Lower leg skin (tissue), 3 donors: ENCODE data around the gene SHROOM3.

Source experiments
- CTCF ChIP-seq, 3 donors: fragments of 450-650 bp; IDR thresholded peaks; one replicate each; pipeline ENCODE4 v1.5.1; 2016; ENCODE audit warnings: antibody characterized with exemption in 3 of 3, mild to moderate bottlenecking in 3 of 3, moderate library complexity in 2 of 3
- POLR2A ChIP-seq, 2 donors: fragments of 450-650 bp; IDR thresholded peaks; one replicate each; pipeline ENCODE4 v1.6.1; 2016 to 2017; ENCODE audit warnings: antibody characterized with exemption in 2 of 2, mild to moderate bottlenecking in 1 of 2, moderate library complexity in 1 of 2

GRCh38 chr4:76639288-76639687 lies 204.3 kb downstream of the SHROOM3 start:
- TF ChIP-seq CTCF (IDR thresholded peaks at IDR 0.05) (no peak), POLR2A (IDR thresholded peaks at IDR 0.05) (no peak)
